Heart right ventricle (tissue), 16 donors: ENCODE data around the gene KSR2. TPM values are rescaled to one million over a fixed set of nuclear protein-coding genes. Genes with fewer than 3 reads are reported as not detected.

Experiments used
- ATAC-seq, 8 donors: fragments of 200-7000 bp; cut with Tn5 transposase; one replicate each; pipeline ENCODE4 v1.9.1; 2020; ENCODE audit warnings: mild to moderate bottlenecking in 8 of 8, moderate library complexity in 8 of 8, moderate number of reproducible peaks in 1 of 8
- DNase-seq, 2 donors: peaks; one replicate each; pipeline ENCODE4 v3.0.0-alpha.2; 2020
- H3K27ac ChIP-seq, 10 donors: fragments of 200-600 bp; sonication (generic) in 2 of 10; one replicate each; pipeline versions ENCODE4 v1.5.0 to v1.8.0; 2020 to 2022; ENCODE audit warnings: mild to moderate bottlenecking in 3 of 10
- H3K27me3 ChIP-seq, 7 donors: fragments of 200-600 bp; one replicate each; pipeline ENCODE4 v1.8.0; 2021 to 2022; ENCODE audit warnings: mild to moderate bottlenecking in 2 of 7
- H3K36me3 ChIP-seq, 9 donors: fragments of 200-600 bp; sonication (generic) in 1 of 9; one replicate each; pipeline versions ENCODE4 v1.5.0 to v1.8.0; 2020 to 2022; ENCODE audit warnings: mild to moderate bottlenecking in 2 of 9
- H3K4me1 ChIP-seq, 9 donors: fragments of 200-600 bp; sonication (generic) in 1 of 9; one replicate each; pipeline versions ENCODE4 v1.5.0 to v1.8.0; 2020 to 2022; ENCODE audit warnings: mild to moderate bottlenecking in 4 of 9
- H3K4me3 ChIP-seq, 10 donors: fragments of 200-600 bp; sonication (generic) in 2 of 10; one replicate each; pipeline versions ENCODE4 v1.5.0 to v1.8.0; 2020 to 2022; ENCODE audit warnings: mild to moderate bottlenecking in 7 of 10, moderate library complexity in 2 of 10
- H3K9me3 ChIP-seq, 11 donors: fragments of 200-600 bp in 10 of 11; sonication (generic) in 2 of 11; one replicate each; pipeline versions ENCODE4 v1.5.0 to v1.8.0; 2013 to 2022; ENCODE audit warnings: mild to moderate bottlenecking in 2 of 11, control low read depth in 1 of 11, moderate library complexity in 1 of 11
- WGBS, 2 donors: extraction: QIAGEN DNeasy Blood & Tissue Kit; methylation state at CpG; one replicate each; pipeline ENCODE4 v1.1.7; 2013; ENCODE audit warnings: inconsistent platforms in 1 of 2; 5-methylcytosine and 5-hydroxymethylcytosine counted together
- intact Hi-C, 10 donors: fragments of 100-400 bp; cut with DNase I; formaldehyde crosslinking; loops; one replicate each; pipeline versions ENCODE4 v1.11.1 to v1.14.2; 2022
- polyA plus RNA-seq, 2 donors: library from polyadenylated mRNA; stranded (reverse); fragments of 200-250 nt; gene quantifications; one replicate each; pipeline ENCODE4 v1.2.3, GENCODE V29; 2013
- total RNA-seq, 10 donors: library from RNA; stranded (reverse); fragmentation: NEBNext Ultra II Directional in 3 of 10; extraction: Animal tissue kit (Norgen Biotek cat#: 25700) in 3 of 10; gene quantifications; one replicate each; pipeline versions ENCODE4 v1.2.1 to v1.2.4, GENCODE V29; 2021 to 2023
- TF ChIP-seq, protein P1 (sequence below), 9 donors: fragments of 200-600 bp; sonication (generic) in 2 of 9; IDR thresholded peaks; one replicate each; pipeline versions ENCODE4 v1.5.0 to v1.8.0; 2021 to 2022; ENCODE audit warnings: antibody characterized with exemption in 9 of 9, mild to moderate bottlenecking in 5 of 9, moderate library complexity in 1 of 9
- donor health status: Arrhythmogenic right ventricular cardiomyopathy.
- donor health status: ischemic (EF 13 %, LVEDD 7.1; RV severe dilation, severe dysfunction).
- donor health status: healthy with polysubstance abuse.
- donor health status: DM: no; HTN: yes; CAD: no.
- donor health status: DM: no; HTN: no; CAD: no.
- donor health status: ischemic (EF 25% LVEDD 6.9; RV normal size, moderate dysfunction).
- donor health status: ischemic (EF 25% LVEDD 5.7; RV mildly dilated, moderate dysfunction).
- donor health status: healthy.
- donor health status: DM: yes; HTN: yes; CAD: no.
- donor health status: Ischemic cardiomyopathy.
- donor health status: ischemic (EF 35%, LVEDD 5.7; RV mildly dilated, moderate dysfunction).
- donor health status: nonischemic (EF 11% LVEDD 7.7; RV severe dilation, severe dysfunction).
- donor health status: DM: yes; HTN: yes; CAD: no.
- donor health status: PGD.
- donor health status: ischemic (EF 29% LVEDD 5.4; RV normal size, mild dysfunction).
- donor health status: nonischemic (EF 23%, LVEDD 6.1; RV moderate dilation, normal function).

The KSR2 gene
- total and polyA plus RNA-seq, 12 donors = 0.02 TPM; not detected in 9

DNA sequence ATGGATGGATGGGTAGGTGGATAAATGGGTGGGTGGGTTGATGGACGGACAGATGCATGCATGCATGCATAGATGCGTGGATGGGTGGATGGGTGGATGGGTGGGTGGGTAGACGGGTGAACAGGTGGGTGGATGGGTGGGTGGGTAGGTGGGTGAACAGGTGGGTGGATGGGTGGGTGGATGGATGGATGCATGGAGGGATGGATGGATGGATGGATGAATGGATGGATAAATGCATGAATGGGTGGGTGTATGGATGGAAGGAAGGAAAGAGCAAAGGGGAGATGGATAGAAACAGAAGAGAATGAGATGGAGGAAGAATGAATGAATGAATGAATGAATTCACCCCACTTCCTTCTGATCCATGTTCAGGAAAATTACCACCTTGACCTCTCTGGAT lies 143.0 kb downstream of the KSR2 start:
- 85 to 90% methylated on average over 3 of the region's 3 CpGs for WGBS, 2 donors
- Histone ChIP-seq H3K27me3 (peaks cover 0 to 28% (median 8%) of the 10 kb centered on the region in 7 donors), H3K36me3 (no peaks in the 10 kb centered on the region), H3K4me3 (no peak overlapping the region), H3K4me1 (no peaks in the 10 kb centered on the region), H3K27ac (no peak overlapping the region), H3K9me3 (peaks cover 0 to 24% (median 7%) of the 10 kb centered on the region in 11 donors)
- no peak for ATAC-seq
- intact Hi-C loops = no loop called here
- DNase-seq = no peak
- TF ChIP-seq, protein P1, sequence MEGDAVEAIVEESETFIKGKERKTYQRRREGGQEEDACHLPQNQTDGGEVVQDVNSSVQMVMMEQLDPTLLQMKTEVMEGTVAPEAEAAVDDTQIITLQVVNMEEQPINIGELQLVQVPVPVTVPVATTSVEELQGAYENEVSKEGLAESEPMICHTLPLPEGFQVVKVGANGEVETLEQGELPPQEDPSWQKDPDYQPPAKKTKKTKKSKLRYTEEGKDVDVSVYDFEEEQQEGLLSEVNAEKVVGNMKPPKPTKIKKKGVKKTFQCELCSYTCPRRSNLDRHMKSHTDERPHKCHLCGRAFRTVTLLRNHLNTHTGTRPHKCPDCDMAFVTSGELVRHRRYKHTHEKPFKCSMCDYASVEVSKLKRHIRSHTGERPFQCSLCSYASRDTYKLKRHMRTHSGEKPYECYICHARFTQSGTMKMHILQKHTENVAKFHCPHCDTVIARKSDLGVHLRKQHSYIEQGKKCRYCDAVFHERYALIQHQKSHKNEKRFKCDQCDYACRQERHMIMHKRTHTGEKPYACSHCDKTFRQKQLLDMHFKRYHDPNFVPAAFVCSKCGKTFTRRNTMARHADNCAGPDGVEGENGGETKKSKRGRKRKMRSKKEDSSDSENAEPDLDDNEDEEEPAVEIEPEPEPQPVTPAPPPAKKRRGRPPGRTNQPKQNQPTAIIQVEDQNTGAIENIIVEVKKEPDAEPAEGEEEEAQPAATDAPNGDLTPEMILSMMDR (IDR thresholded peaks at IDR 0.05) = no peak

DNA sequence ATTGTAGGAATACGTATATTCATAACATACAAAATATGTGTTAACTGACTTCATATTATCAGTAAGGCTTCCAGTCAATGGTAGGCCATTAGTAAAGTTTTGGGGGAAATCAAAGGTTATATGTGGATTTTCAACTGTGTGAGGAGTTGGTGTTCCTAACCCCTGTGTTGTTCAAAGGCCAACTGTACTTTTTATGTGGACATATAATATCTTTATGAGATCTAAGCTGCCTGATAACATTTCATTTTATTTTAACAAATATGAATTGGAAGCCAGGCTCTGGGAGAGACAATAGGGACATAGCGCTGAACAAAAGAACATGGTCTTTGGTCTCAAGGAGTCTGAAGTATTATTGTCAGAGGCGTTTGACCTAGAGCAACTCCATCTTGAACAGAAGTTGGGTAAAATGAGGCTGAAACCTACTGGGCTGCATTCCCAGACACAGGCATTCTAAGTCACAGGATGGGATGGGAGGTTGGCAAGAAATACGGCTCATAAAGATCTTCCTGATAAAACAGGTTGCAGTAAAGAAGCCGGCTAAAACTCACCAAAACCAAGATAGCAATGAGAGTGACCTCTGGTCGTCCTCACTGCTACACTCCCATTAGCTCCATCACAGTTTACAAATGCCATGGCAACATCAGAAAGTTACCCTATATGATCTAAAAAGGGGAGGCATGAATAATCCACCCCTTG lies 147.2 kb downstream of the KSR2 start:
- no peak overlapping the region for H3K27ac ChIP-seq
- intact Hi-C loops = no loop called here
- TF ChIP-seq, protein P1 (IDR thresholded peaks at IDR 0.05) = no peak
- H3K4me1 ChIP-seq = no peaks in the 10 kb centered on the region
- peaks cover 0 to 3% (median 0%) of the 10 kb centered on the region in 11 donors for H3K9me3 ChIP-seq
- no peak for DNase-seq
- H3K36me3 ChIP-seq = no peaks in the 10 kb centered on the region
- WGBS, 2 donors = 77 to 81% methylated on average over 6 of the region's 6 CpGs
- H3K27me3 ChIP-seq = peaks cover 0 to 50% (median 28%) of the 10 kb centered on the region in 7 donors
- ATAC-seq = no peak
- H3K4me3 ChIP-seq = no peak overlapping the region

DNA sequence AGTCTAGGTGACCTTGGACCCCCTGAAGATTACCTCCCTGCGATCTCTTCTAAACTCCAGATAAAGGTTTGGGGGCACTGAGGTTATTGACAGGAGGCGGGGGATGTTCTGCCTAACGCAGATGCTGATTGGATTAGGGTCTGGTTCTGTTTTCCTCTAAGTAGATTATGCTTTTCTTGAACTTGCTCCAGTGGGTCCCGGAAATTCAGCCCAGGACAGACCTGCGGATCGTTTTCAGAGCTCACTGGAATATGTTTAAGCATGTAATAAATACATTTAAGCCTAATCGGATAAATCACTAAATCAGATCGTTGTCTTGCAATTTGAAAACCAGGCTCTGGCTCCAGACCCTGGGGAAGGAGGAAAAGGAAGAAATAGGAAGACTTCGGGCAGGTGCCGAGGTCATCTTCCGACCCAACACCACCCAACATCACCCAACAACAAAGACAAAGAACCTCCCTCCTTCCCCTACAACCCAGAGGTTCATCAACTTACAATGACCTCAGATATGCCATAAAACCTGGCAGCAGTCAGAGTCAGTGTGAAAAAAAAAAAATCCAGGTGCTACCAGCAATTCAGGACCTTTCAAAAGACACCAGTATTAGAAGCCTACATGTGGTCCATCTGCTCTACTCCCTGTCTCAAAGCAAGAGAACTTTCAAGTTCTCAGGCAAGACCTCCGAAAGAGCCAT lies 148.4 kb downstream of the KSR2 start:
- WGBS, 2 donors = 60 to 61% methylated on average over 12 of the region's 12 CpGs
- Histone ChIP-seq H3K9me3 (peaks cover 0 to 13% (median 0%) of the 10 kb centered on the region in 11 donors), H3K4me3 (no peak overlapping the region), H3K27ac (no peak overlapping the region), H3K36me3 (no peaks in the 10 kb centered on the region), H3K27me3 (peaks cover 0 to 50% (median 28%) of the 10 kb centered on the region in 7 donors), H3K4me1 (no peaks in the 10 kb centered on the region)
- DNase-seq (no peak), ATAC-seq (no peak)
- TF ChIP-seq, protein P1 (IDR thresholded peaks at IDR 0.05) = no peak
- intact Hi-C loops = no loop called here

DNA sequence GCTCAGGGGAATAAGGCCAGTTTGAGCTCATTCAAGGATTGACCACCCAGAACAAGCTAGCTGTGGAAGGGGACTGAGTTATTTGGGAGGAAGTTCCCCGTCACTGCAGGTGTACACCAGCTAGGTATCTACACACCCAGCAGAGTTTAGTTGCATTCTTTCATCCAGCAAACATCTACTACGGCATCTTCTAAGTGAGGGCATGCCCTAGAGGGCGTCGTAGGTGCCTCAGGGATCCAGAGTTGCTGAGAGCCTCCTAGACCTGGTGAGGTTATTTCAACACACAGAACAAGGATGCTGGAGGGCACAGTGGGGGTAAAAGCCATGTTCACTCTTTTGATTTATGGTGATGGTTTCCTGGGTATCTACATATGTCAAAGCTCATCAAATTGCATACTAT lies 149.6 kb downstream of the KSR2 start:
- H3K4me3 ChIP-seq = no peak overlapping the region

More for the DNA sequence above, 149.6 kb downstream of the KSR2 start:
- intact Hi-C loops = no loop called here
- ATAC-seq (no peak), DNase-seq (no peak)
- peaks cover 0 to 50% (median 28%) of the 10 kb centered on the region in 7 donors for H3K27me3 ChIP-seq
- H3K27ac ChIP-seq = no peak overlapping the region
- H3K36me3 ChIP-seq = no peaks in the 10 kb centered on the region
- H3K4me1 ChIP-seq = no peaks in the 10 kb centered on the region
- TF ChIP-seq, protein P1 (IDR thresholded peaks at IDR 0.05) = no peak
- H3K9me3 ChIP-seq = peaks cover 0 to 21% (median 0%) of the 10 kb centered on the region in 11 donors
- WGBS, 2 donors = 42 to 48% methylated on average over 4 of the region's 4 CpGs
